Measurements from ENCODE around the gene IFNG-AS1.

The IFNG-AS1 gene

DNA sequence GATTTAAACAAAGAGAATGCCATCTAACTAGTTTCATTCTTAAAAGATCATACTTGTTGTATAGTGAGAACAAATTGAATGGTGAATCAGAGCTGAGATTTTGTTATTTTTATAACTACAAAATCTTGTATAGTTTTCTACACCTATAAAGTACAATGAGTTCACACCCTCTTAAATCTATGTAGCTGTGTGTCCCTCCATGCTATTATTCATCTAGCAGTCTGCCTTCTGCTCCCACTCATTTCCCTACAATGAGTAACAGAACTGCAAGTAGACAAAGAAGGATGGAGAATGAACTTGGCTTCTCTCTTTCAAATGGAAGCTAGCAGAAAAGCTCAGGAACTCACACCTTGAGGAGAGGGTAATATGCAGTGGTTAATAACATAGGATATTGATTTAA is 7.1 kb downstream of the IFNG-AS1 start:
- no peak for DNase-seq

DNA sequence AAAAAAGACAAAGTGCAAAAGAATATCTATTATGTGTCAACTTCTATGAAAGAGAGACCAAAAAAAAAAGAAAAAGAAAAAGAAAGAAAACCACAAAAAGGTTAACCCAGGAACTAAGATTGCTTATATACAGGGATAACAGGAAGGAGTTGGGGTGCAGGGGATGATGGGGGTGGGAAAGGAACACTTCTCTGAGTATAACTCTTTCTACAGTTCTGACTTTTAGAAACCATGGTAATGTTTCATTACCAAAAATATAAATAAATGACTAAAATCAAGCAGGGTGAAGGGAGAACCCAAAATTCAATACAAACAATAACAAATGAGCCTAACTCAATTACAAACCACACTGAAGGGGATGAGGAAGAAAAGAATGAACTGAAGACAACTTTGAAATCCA is 9.1 kb downstream of the IFNG-AS1 start:
- no peak for DNase-seq

DNA sequence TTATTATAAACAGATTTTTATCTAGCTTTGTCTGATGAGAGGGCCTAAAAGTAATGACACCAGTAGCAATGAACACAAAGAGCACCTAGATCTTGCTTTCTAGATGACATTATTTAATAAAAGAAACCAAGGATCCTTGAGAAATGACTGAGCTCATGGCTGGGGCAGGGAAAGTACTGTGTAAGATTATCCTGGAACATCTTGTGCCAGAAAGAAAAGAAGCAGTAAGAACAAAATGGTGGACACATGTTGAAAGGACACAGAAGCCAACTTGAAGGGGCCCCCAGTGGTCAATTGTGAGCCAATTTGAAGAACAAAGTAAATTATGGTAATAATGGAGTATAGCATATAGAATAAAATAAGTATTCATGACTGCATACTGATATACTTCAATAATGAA is 10.0 kb downstream of the IFNG-AS1 start:
- no peak for DNase-seq

DNA sequence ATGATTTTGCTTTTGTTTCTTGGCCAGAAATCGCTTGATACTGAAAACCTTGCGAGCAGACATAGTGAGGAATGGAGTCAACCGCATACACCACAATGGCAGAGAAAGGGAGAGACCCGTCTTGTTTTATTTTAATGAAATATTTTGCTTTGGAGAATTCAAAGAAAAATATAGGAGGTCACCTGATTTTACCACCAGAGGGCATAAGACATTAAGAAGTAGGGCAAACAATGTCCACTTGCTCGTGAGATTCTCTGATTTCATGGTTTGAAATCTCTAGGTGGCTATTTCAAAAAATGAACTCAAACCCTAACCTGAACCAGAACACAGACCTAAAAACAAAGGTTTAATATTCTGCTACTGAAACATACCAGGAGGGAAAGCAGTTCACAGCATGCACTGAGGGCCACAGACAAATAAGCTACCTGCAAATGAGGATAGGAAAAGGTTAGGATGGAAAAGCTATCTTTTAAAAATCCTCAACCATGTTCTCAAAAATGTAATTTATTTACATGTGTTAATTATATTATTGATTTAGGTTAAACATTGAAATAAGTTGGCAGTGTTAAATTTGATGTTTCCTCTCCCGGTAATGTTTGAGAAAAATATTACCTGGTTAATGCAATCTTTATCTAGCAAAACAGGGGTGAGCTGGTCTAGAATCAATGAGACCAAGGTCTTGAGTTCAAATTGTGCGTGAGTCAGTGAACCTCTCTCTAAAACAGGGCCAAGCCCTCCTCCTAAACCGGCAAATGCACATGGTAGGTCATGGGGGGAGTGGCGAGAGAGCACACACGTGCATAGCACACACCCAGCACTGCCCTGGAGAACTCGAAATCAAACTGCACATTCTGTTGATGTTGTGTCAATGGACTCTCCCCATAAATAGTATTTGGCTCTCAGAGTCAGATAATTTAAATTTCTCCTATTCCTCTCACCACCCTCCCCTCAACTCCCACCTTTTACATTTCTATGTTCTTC is 12.5 kb downstream of the IFNG-AS1 start:
- no peak for DNase-seq

DNA sequence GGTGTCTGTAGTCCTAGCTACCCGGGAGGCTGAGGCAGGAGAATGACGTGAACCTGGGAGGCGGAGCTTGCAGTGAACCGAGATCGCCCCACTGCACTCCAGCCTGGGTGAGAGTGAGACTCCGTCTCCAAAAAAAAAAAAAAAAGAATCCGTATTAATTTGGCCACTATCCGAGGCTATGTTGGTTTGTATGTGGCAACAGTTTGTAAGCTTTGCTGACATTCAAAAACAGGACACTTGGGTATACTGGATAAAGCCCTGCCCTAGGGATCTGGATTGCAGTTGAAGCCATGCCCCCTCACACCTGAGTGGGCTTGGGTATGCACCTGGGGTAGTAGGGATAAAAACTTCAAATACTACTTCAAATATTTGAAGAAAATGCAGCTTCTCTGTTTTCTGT is 14.5 kb downstream of the IFNG-AS1 start:
- DNase-seq, result no peak

DNA sequence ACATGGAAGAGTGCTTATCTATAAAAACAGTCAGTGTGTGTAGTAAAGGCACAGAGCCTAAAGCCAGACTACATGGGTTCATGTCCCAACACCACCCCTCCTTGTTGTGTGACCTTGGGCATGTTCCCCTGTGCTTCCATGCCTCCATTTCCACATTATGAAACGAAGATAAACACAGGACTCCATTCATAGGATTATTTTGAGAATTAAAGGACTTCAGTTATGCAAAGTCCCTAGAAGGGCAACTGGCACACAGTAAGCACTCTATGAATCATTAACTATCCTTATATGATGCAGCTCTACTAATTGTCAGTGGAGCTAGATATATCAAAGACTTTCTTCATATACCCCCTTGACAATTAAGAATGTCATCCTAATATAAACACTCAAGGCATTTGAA is 17.8 kb downstream of the IFNG-AS1 start:
- DNase-seq, result no peak

DNA sequence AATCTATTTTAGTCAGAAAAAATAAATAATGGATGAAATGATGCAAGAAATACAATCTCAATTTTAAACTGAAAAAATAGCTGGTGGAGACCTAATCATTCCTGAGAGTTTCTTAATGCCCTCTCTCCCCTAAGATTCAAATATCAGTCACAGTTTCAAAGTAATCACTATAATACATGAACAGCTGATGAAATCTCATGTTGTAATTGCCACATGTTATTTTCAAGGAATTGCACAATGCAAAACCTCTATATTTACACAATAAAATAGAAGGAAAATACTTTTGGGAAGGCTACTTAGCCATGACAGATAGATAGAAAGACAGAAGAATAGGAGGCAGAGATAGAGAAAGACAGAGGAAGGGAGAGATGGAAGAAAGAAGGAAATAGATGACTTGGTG is 18.2 kb downstream of the IFNG-AS1 start:
- DNase-seq, result no peak

DNA sequence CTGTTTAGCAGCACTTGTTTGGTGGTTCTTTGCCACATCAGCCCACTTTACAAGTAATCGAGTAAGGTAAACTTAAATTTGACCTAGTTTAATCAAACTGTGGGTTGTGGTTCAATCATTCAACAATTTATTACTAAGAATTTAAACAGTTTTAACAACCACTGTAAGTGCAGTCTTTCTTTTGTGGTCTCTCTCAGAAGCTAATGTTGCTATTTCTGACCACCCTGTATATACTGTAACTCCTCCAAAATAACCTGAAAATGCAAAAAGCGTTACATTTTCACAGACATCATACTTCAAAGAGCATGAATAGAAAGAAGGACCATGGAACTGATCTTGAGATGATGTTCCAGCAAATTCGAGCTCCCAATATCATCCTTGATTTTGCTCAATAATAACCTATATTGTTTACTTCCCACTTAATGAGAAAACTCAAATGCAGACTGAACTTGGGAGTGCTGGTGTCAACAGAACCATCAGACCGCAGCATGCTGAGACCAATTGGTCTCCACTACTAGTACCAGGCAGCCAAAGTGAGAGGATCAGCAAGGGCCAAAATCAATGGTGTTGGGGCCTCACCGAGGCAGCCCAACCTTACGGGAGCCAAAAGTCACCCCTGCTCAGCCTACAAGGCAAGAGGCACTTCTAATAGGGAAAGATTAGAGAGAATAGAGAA is 22.1 kb downstream of the IFNG-AS1 start:
- DNase-seq, result no peak

DNA sequence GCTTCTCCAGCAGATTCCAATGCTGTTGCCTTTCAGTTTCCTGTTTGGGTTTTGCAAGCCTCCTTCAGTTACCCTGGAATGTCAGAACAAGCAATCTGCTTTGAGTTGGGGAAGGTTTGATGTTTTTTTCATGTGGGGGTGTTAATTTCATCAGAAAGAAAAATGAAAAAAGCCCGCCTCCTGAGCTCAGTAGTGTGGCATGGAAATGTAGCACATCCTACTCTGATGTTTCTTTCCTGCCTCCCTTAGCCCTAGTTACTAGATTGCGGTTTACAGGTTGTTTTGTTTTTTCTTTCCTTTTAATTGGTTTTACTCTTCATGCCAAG is 22.6 kb downstream of the IFNG-AS1 start:
- DNase-seq, result no peak

DNA sequence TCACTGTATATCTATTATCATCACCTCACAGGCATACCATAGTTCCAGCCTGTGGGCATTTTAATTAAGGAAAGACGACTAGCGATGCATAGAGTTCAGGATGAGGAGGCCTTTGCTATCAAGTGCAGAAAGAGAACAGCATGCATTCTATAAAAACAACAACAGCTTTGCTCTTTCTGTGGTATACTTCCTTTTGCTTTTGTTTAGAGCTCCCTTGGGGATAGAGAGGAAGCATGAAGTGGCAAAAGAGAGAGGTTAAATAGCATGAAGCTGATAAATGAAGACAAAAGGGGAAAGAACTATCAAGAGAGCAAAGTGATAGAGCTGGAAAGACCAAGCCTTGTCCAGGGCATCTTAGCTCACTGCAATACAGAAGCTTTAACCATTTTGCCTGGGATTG is 23.5 kb downstream of the IFNG-AS1 start:
- no peak for DNase-seq

DNA sequence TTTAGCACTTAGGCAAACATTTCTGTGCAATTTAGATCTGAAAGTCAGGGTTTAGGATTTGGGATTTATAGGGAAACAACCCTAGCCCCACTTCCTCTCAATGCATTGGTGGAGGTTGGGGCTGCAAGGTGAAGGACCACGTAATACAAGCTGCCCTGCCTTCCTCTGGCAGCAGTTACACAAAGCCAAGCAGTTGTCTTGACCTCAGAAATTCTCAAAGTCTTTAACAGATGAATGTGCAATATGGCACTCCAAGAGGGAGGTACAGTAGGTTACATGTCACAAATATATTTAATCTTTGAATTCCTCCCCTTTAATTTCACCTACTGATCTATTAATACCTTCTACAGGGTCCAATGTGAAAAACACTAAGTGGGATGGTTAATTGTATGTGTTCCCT is 23.9 kb downstream of the IFNG-AS1 start:
- DNase-seq, result no peak

DNA sequence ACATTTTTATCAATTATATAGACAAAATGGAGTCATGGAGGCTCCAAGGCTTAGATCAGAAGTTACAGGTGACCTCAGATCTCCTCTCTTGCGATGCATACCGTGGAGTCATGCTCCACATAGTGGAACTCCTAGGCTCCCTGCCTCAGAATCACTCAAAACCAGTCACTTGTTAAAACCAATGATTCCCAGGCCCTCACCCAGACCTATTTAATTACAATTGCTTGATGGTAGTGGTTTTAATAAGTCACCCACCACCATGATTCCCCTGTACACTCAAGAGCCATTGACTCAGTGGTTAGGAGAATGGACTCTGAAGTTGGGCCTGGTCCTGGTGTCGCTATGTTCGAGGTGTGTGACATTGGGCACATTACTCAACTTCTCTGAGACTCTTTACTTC is 26.9 kb downstream of the IFNG-AS1 start:
- no peak for DNase-seq

DNA sequence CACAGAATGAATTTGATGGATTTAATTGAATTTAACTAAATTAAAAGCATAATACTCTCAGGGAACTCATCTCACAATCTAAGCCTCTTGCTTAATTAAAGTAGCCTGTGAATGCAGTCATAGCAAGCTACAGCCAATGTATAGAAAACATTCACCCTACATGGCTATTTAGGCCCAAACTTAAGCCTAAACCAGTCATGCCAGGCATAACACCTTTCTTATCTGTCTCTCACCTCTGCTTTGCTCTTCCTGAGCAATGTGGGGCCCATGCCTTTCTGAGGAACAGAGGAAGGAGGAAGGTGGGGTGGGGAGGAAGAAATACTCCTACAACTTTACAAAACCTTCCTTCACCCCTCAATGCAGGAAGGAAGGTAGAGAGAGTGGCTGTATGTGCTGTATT is 29.1 kb downstream of the IFNG-AS1 start:
- DNase-seq, result no peak

DNA sequence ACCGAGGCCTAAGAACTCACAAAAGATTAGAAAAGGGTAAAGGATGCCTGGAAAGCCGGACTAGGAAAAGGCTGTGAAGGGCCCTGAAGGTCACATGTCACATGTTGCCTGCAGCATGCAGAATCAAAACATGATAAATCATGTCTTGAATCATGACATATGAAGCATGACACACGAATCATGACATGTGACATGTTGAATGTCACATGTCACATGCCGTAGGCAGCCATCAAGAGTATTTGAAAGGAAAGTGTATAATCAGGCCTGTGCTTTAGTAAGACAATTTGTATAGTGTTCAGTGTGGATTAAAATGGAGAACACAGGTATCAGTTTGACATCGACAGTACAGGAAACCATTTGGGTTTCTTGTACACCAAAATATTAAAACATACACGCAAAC is 30.8 kb downstream of the IFNG-AS1 start:
- no peak for DNase-seq

DNA sequence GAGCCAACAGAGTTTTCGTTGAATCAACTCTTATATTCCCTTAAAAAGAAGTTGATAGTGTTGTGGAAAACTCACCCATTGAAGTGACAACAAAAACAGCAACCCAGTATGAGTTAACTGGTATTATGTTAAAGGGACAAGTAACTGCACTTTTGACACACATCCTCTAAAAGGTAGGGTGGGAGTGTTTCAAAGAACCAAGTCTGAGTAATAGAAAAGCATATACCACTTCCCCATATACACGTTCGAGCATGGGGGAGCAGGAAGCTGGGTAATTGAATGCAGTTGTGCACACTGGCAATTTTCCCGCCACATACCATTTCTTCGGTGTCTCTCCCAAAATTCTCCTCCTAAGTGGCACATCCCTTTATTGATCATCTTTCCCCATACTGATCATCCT is 31.5 kb downstream of the IFNG-AS1 start:
- no peak for DNase-seq

DNA sequence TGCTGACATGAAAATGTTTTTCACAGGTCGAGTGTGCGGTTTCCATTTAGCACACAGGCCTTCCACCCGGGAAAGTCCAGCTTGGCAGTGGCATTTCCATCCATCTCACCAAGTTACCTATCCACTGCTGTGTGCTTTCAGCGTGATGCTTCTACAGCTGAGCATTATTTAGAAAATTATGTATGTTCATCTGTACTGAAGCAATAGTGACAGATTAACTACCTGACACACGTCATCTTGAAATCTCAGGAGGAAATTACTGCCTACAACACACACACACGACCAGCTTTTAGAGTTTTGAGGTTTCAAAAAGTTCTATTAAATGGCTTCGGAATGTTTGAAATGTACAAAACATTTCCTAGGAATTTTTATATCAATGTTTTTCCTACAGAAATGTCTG is 39.4 kb downstream of the IFNG-AS1 start:
- DNase-seq, result no peak

DNA sequence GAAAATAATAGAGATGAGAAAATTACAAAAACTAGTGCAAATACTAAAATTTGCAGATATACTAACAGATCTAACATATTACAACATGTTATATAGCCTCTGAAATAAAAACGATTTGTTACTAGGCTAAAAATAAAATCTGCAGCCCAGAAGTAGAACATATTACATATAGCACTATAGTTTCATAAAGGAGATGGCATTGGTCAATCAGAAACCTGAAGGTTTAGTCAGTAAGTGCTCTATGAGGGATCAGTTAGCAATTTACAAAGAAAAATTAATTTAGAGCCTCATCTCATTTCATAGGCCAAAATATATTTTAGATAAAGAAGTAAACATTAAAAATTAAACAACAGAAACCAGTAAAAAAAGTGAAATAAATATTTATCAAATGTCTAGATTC is 41.0 kb downstream of the IFNG-AS1 start:
- no peak for DNase-seq

DNA sequence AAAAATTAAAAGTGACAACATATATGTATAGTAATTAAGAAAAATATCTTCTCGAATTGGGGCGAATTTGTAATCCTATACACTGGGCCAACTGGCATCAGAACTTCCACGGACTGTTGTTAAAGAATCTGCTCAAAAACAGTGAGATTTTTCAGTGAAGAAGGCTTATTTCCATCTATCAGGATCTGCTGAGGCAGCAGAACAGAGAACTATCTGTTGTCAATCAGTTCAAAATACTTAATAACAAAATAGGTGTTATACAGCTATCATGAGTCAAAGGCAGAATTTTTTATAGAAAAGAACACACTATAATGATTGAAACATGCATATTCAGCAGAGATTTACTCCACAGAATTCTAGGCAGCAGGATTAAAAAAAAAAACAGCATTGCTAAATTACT is 41.9 kb downstream of the IFNG-AS1 start:
- DNase-seq, result no peak

DNA sequence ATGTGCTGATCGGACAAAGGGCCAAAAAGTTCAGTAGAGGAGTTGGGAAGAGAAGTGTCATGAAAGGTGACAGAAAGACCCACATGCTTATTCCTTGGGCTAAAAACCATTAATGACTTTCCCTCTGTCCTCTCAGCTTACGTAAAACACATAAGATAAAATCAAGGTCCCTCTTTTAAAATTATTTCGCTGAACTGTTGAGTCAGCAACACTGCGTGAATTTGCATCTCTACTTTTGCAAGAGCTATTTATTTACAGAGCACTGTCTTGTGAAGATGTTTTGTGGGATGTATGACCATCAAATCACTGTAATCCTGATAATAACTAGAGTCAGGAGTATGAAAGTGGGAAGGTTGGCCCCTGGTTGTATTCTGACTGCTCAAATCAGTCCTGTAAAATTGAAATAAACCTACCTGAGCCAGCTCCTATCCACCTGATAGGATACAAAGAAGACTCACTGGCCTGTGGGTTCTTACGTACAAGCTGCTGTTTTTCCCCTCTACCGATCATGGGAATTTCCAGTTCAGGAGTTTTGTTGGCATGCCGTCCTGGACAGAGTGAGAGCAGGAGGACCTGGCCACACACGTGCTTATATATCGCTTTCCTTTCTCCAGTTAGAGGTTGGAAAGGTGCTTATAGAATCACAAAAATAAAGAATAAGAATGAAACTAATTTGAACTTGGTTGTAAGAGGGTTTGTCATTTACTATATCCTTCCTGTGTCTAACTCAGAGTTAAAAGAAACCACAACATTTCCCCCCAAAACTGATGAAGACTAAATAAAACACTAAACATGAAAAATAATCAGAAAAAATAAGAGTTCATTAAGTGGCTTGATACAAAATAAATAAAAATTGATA is 42.9 kb downstream of the IFNG-AS1 start:
- DNase-seq, result no peak

DNA sequence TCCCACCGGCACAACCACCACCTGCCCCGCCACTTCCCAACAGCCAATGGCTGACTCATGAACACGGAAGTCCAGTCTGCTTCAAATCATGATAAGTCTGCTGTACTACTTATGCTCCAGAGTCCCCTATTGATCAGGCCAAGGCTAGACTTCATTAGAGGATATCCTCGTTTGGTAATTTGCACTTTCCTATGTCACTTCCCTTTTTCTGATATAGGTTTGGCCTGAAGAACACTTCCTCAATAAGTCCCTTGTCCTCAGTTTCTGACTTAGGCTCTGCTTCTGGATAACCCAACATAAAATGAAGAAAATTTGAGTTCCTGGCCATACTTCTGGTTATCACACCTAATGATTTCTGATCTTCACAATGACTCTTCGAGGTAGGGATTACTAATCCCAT is 45.3 kb downstream of the IFNG-AS1 start:
- DNase-seq, result no peak

DNA sequence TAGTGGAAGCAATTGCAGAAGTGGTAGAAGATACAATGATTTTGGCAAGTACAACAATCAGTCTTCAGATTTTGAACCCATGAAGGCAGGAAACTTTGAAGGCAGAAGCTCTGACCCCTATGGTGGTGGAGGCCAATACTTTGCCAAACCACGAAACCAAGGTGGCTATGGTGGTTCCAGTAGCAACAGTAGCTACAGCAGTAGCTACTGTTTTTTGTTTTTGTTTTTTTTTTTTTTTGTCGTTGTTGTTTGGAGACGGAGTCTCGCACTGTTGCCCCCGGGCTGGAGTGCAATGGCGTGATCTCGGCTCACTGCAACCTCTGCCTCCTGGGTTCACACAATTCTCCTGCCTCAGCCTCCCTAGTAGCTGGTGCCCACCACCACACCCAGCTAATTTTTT is 47.4 kb downstream of the IFNG-AS1 start:
- no peak for DNase-seq

DNA sequence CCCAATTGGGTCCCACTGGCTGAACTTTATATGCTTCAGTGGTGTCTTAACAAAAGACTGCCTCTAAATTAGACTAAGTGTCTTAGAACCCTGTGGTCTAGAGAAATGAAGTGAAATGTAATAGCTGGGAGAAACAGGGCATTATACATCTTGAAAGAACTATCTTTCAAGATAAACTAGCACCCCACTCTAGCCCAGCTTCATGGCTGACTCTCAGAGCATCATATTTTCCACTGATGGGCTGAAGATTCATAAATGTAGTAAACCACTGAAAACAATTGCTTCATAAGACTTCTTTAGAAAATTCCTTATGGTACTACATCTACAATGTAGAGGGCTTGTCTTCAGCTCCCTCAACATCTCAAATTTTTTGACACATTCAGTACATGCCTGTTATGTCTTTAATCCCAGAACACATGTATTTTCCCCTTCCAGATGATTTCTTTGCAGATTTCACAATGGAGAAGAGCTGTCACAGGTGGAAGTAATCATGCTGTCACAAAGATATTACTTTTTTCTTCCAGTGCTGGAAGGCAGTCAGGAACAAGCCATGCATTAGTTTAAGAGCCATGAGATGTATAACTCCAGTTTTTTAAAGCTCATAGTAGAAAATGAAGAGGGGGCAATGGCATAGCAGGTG is 48.5 kb downstream of the IFNG-AS1 start:
- DNase-seq, result no peak

DNA sequence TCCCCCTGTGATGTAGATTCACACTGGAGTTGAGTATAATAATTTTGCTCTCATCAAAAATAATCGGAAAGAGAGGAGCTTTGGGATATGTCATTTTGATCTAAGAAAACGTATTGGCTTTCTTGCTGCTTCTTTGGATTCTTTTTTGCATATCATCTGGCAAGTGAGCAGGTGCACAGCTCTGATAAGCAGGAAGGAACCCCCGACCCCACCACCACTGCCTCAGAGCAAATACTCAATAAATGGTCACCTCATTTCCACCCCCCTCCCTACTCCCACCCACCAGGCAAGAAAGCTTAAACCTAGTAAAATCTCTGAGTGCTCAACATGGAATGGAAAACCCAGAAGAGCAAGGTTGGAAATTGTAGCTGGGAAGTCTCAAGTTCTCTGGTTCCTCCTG is 49.4 kb downstream of the IFNG-AS1 start:
- no peak for DNase-seq

Data from stimulated activated CD4-positive, alpha-beta T cell treated with anti-CD3 and anti-CD28 coated beads, Interleukin-12 subunit alpha, Interleukin-12 subunit beta, amount 100 ng/mL, for 4 hours (primary cell).